HG02884 (cell line): ENCODE data around the gene C1QB.

Experiments used
- ATAC-seq: cut with Tn5 transposase; IDR thresholded peaks from one replicate; pipeline ENCODE4 v1.9.1; 2021; ENCODE audit warnings: mild to moderate bottlenecking, moderate library complexity; ENCODE audit not compliant: unreplicated experiment

C1QB gene, protein sequence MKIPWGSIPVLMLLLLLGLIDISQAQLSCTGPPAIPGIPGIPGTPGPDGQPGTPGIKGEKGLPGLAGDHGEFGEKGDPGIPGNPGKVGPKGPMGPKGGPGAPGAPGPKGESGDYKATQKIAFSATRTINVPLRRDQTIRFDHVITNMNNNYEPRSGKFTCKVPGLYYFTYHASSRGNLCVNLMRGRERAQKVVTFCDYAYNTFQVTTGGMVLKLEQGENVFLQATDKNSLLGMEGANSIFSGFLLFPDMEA

DNA sequence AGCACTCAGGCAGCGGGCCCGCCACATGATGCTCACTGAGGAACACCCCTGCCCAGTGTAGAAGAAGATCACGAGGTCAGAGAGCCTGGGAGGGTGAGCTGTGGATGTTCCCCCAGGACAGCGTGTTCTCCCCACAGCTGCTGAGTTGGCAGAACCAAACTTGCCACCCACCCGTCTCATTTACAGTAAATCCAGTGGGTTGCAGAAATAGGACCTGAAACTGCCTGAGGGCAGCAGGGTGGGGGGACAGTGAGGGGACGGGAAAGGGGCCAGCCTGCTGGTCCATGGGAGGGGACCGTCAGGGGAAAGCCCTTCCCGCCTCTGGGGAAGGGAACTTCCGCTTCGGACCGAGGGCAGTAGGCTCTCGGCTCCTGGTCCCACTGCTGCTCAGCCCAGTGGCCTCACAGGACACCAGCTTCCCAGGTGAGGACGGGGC lies at the start of gene C1QB:
C1QB (plus strand) TSS at position 356 of the 436 bp plus-strand sequence. CDS start 6,227 bp downstream, outside the sequence.
- ATAC-seq = no peak

DNA sequence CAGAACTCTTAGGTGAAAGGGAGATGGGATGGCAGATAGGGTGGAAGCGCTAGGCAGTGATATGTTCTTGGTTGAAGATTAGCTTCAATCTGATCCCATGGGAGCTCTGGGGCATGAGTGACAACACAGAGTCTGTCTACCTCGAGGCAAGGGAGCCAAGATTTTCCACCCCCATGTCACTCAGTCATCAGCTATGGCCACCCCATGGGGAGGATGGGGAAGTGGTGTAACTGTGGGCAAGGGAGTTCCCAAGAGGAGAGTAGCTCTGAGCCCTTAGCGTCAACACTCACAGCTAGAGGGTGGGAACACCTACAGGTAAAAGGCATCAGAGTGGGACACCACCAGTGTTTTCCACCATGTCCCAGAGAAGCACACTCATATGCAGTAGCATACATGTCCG lies 46.9 kb upstream of the C1QB start:
- no peak for ATAC-seq

DNA sequence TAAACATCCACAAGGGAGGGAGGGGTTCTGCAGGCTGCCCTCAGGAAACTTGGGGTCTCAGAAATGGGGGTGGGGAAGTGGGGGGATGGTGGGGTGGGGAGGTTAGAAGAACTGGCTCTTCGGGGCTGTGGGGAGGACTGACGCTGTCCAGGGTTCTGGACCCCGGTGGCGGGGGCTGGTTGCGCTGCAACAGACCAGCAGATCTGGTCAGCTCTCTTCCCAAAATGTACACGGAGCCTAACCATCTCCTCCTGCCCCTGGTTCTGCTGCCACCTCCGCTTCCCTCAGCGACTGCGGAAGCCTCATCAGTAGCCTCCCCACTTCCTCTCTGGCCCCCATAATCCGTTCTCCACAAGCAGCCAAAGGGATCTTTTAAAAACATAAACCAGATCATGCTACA lies 45.9 kb upstream of the C1QB start:
- ATAC-seq = no peak

DNA sequence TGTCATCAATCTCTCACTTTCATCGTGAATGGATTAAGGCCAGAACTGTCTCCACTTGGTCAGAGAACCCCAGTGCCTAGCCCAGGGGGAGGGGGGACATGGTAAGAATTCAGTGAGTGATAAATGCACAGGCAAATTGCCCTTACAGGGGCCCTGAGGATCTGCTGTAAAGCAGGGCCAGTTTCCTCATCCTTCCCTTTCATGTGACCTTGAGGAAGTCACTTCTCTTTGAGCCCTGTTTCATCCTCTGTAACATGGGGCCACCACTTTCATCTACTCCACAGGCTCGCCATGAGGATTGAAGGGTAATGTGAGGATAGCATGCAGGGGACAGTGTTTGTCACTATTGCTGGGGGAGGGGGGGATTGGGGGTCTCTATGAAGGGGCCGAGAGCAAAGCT lies 44.7 kb upstream of the C1QB start:
- no peak for ATAC-seq

DNA sequence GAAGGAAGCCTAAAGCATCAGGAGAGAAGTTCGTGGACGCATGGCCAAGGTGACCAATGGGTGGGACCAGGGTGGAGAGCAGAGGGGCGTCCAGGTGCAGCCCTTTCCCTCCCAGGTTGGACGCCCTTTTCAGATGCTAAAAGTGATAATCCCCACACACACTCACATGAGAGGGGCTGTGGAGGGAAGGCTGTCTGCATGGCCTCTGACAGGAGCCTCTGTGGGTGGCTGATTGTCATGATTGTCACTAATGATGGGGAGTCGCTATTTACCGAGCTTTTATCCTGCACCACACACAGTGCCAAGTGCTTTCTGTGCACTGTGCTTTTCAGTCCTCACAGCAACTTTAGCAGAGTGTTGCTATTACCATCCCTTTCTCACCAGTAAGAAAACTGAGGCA lies 43.7 kb upstream of the C1QB start:
- no peak for ATAC-seq

DNA sequence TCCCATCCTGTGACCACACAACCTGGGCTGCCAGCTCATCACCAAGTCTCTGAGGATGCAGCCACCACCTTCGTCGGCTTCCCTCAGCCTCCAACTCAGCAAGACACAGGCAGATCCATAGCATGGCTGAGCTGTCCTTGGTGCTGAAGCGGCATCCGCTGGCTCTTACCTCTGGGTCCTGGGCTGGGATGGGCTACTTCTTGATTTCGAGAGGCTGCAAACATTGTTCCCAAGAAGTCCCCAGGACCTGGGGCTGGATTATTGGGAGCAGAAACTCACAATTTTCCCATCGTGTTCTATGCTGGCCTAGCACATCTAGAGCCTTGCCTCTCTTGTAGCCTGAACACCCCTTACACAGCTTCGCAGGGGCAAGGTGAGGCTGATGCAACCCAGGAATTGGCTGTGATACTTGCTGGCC lies 41.5 kb upstream of the C1QB start:
- ATAC-seq = no peak

DNA sequence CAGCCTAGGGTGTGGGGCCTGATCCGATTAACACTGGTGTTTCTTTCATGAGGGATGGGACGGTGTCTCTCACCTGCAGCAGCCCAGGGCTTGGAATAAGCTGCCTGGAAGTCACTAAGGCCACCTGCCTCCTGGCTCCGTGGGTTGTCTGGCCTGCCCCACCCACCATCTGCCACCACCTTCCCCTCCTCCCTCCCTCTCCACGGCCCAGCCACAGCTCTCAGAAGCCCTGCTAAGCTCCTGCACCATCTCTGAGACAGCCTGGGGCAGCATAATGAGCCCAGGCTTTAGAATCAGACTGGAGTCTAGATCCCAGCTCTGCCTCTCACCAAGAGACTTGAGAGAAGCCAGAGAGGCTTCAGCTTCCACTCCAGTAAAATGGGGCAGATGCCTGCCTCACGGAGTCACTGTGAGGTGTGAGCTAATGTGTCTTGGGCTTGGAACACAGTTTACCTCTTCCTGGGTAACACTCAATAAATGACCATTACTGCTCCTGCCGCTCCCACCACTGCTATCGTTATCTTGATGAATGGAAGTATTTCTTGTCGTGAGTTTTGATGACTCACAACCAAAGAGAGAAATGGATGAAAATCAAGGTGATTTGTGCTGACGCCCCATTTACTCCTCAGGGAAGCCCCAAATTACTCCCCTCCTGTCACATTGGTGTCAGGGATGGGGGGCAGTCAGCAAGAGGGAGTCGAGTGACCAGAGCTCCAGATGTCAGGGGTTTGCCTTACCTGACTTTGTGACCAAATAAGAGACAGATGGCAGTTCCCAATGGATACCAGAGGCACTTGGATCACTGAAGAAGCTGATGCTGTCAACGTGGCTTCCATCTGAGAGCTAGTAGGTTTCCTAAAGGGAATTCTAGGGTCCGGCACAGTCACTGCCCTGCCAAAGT lies 40.1 kb upstream of the C1QB start:
- ATAC-seq = no peak

DNA sequence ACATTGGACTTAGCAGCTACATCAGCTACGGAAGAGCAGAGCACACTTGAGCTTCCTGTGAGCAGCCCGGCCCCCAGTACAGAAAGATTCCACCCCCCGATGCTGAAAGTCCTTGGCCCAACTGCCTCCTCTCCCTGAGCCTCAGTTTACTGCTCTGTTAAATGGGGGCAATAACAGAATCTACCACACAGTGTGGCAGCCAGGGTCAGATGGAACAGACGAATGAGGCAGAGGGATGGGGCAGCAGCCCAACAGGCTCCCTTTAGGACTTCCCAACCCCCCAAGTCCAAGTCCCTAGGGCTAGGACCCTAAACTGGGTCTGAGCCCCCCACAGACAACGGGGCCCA lies 39.5 kb upstream of the C1QB start:
- no peak for ATAC-seq

DNA sequence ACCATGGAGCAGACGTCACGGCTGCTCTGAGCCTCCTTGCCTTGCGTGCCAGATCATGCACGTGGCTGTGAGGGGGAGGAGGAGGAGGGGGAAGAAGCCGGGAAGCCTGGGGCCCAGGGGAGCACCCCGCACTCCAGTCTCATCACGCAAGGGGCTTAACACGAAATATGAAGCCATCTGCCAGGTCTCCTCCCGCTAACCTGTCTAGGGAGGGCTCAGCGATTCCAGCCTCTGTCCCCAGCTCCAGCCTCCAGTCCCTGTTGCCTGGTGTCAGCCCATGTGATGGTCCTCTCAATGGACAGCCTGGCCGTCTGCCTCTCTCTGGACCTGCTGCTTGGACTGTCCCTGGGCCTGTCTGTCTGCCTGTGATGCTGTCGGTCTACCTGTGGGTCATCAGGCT lies 39.1 kb upstream of the C1QB start:
- ATAC-seq = no peak

DNA sequence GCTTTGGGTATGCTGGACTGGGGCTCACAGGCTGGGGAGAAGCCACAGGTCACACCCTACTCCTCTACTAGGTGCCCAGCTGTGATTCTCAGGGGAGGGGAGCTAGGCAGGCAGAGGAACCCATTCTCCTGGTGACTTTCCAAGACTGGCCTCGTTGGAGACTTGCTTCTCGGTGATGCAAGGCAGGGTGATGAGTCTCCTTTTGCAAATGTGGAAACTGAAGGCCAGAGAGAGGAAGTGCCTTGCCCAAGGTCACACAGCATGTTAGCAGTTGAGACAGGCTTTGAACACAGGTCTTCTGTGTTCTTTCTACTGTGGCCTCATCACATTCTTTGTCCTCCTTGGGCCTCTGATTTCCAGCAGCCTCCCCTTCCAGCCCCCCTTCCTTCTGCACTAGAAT lies 37.1 kb upstream of the C1QB start:
- ATAC-seq = no peak

DNA sequence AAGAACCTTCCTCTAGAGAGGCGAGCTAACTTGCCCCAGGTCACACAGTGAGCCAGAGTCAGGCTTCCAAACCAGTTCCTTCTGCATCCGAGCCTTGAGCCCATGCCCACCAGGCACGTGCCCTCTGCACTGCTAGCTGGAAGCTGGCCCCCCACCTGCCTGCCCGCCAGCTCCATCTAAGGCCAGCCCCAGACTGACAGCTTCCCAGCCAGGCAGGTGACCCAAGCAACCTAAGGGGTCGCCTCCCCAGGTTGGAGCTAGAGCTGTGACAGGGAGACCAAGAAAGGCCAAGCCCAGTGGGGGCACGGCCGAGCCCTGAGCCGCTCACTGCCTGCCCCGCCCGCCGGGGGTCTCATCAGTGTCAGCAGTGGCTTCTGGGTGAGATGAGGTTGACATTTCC lies 36.5 kb upstream of the C1QB start:
- no peak for ATAC-seq

DNA sequence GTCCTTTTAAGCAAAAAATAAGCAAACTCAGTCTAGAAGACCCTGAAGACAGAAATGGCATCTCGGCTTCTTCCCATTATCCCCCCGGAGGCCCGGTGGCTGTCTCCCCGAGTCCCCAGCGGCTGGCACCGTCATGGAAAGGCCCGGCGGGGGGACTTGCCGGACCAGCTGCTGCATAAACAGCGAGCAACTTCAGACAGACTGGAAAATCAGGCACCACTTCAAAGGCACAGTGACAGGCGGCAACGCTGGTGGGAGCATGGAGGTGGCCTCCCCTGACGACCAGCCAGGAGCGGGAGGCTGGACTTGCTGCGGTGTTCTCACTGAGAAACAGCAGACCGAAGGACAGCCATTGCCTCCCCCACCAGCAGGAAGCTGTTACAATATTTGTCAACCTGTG lies 35.0 kb upstream of the C1QB start:
- ATAC-seq = no peak

DNA sequence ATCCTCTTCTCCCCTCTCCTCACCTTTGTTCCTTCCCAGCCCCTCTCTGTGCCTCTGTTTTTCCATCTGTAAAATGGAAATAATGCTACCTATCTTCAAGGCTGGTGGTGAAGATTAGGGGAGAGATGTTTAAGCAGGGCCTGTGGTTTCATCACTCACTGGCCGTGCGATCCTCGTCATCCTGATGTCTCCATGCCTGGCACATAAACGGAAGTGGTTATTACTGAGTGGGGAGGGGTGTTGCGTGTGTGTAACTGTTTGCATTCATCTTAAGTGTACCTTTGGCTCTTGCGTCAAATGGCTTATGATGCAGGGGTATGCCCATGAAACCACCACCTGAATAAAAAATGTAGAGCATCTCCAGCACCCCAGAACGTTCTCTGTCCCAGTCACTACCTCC lies 33.8 kb upstream of the C1QB start:
- ATAC-seq = no peak

DNA sequence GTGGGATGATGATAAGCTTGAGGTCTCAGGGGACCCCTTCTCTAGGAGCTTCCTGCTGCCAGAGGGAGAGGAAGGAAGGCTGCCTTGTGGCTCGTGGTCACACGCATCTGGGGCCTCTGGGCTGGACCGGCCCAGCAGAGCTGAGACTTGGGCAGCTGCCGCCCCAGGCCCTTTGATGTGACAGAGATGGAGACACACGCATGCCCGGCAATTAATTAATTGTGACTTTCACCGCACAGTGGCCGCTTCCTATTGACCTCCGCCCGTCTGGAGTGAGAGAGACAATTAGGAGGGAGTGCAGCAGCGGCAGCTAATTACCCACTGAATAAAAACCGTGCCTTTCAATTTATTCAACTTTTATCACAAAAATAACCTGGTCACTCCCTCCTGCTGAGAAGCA lies 33.2 kb upstream of the C1QB start:
- no peak for ATAC-seq

DNA sequence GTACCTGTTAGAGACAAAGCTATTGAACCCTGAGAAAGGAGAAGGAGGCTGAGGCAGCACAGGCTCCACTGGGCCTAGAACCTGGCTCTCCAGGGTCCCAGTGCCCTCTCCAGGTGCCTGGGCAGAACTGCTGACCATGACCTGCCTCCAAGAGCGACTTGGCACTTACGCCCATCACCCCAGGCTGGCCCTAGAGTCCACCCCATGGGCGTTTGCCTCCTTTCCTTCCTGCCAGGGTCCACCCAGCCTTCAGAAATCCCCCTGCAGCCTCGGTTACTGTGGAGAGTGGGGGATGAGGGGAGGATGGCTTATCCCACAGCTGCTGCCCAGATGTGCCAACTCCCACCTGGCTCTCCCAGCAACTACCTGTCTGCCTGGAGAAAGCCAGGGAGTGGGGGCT lies 31.3 kb upstream of the C1QB start:
- ATAC-seq = no peak

DNA sequence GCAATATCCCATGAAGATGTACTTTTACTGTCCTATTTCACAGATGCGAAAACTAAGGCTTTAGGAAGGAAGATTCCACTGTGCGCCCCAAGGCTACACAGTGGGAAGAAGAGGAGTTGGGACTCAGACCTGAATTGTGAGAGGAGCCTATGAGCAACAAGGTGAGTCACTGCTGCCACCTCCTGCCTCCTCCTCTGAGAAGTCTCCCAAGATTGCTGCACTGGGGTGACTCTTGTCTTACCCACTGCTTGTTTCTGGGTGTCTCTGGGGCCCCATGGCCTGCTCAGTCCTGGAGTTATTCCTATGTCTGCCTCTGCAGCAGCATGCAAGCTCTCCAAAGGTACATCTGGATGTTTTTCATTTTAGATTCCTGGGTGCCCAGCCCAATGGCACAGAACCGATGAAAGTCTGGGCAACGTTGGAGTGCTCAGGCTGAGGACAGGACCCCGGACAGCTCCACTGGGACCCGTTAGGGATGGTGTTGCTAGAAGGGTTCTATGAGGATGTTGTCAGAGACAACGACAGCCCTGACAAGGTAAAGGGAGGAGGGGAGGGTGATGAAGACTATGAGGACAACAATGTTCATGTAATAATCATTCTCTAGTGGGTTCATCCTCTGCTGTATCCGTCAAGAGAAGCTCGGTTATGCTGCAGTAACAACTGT lies 27.6 kb upstream of the C1QB start:
- ATAC-seq = no peak

DNA sequence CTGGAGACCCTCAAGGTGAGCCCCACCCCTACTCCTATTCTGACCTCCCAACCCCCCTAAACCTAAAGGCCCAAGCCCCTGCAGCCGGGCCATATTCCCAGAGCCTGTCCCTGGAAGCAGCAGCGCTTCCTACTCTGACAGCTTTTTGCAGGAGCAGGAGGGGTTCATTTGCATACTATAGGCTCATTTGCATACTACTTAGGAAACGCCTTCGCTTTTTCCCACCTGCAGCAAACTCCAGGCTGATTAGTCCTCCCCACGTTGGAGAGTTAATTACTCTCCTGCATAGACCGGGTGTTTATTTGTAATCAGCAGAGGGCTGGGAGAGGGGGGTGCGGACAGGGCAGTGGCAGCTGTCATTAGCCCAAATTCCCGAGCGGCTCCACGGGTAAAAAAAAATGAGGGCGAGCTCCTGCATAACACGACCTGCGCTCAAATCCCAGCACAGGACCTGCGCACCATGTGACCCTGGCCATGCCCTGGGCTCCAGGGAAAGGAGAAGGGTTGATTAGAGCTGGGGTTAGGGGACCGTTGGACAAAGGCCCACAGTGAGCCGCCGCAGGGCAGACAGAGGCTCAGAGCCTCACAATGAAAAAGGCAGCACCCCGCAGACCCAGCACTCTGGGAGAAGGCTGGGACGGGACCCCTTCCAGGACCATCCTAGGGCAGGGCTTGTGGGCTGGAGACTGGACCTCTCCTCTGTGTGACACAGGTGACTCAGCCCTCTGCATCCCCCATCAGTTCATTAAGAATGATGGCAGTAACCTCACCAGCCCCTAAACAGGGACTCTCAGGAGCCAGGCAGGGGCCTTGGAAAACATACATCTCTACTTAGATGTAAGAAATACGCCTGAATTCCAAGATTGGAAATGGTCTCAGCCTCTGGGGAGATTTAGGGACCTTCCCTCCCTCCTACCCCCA lies 26.5 kb upstream of the C1QB start:
- no peak for ATAC-seq

DNA sequence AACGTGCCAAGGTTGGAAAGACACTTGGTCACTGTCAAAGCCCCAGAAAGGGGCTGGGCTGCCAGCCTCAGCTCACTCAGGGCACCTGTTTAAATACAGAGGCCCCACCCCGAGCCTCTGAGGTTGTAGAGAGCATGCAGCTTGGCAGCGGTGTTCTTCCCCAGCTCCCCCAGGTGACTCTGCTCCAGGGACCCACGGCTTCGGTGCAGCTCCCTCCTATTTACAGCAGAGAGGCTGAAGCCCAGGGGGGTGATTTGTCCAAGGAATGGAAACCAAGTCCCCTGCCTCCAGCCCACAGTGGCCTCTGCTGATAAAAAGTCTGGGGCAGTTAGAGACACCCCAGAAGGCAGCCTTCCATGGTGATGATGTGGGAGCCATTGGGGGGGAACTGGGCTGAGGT lies 25.7 kb upstream of the C1QB start:
- ATAC-seq = no peak

DNA sequence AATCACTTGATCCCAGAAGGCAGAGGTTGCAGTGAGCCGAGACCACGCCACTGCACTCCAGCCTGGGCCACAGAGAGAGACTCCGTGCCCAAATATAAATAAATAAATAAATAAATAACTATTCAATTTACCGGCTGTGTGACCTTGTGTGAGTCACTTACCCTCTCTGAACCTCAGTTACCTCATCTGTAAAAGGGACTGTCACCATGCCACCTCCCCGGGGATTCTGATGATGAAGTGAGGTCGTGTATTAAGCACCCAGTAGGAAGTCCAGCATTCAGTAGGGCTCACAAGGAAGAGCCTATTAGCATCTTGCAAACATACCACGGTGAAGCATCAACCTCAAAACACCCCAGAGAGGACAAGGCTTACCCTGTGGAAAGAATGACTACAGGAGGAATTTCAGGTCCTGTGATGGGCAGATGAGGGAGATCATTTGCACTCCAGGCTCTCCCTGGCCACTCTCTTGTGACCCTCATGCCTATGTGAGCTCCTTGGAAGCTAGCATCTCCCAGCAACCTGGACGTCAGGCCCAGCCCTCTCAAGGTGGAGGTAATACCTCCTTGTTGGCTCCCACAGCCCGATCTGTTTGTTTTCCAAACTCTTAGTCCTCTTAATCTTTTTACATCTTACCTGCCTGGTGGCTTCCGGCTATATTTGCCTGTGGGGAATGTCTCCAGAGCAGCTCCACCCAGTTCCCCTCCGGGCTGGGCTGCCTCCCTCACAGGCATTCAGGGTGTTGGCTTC lies 24.2 kb upstream of the C1QB start:
- ATAC-seq = no peak

DNA sequence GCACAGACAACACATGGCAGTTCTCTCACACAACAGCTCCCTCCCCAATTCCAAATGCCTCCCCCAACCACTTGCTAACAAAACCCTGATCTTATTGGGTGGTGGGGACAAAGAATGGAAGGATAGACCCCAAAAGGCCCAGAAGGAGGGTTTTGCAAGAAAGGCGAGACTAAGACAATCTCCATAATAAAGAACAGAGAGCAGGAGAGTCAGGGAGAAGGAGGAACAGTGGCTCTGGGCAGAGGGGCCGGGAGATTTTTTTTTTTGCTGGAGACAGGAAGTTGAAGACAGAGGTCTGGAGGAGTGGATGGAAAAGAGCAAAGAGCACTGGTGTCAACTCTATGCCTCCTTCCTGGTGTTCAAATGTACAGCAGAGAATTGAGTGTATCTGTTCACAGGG lies 23.1 kb upstream of the C1QB start:
- ATAC-seq = no peak
